ENCODE measurements around the gene MAN2A1.

Gene MAN2A1

GRCh38 chr5:109689740-109690241 is at the start of gene MAN2A1:
TSS of gene MAN2A1 (plus strand) at chr5:109689927. CDS start at chr5:109690418, 491 bp downstream.
- Histone ChIP-seq H3K27me3 (ENCODE audit: insufficient read depth, poor library complexity, severe bottlenecking) (no peaks in the 10 kb centered on the region), H3K27ac (ENCODE audit: poor library complexity, severe bottlenecking) (peak within 1 kb of the TSS; percentile 88), H3K4me1 (ENCODE audit: insufficient read depth, poor library complexity, severe bottlenecking) (peaks cover 32% of the 10 kb centered on the region), H3K4me3 (ENCODE audit: severe bottlenecking) (peak within 1 kb of the TSS; percentile 77), H3K36me3 (ENCODE audit: low read depth) (no peaks in the 10 kb centered on the region), H3K9me3 (ENCODE audit: severe bottlenecking) (no peaks in the 10 kb centered on the region)
- ATAC-seq (ENCODE audit: low read depth) (peak; percentile 66), DNase-seq (ENCODE audit: low spot score) (peak; percentile 85)
- TF ChIP-seq CTCF (IDR thresholded peaks at IDR 0.05; ENCODE audit: poor library complexity, severe bottlenecking), result no peak

- H3K4me3 ChIP-seq (ENCODE audit: severe bottlenecking), result no peak overlapping the region
- DNase-seq (ENCODE audit: low spot score) (no peak), ATAC-seq (ENCODE audit: low read depth) (no peak)
- no peak overlapping the region for H3K27ac ChIP-seq (ENCODE audit: poor library complexity, severe bottlenecking)
- no peak for TF ChIP-seq CTCF (IDR thresholded peaks at IDR 0.05; ENCODE audit: poor library complexity, severe bottlenecking)
- H3K36me3 ChIP-seq (ENCODE audit: low read depth), result no peaks in the 10 kb centered on the region
- no peaks in the 10 kb centered on the region for H3K9me3 ChIP-seq (ENCODE audit: severe bottlenecking)
- no peaks in the 10 kb centered on the region for H3K4me1 ChIP-seq (ENCODE audit: insufficient read depth, poor library complexity, severe bottlenecking)
- H3K27me3 ChIP-seq (ENCODE audit: insufficient read depth, poor library complexity, severe bottlenecking), result no peaks in the 10 kb centered on the region
Measured at GRCh38 chr5:109640976-109641375, 48.8 kb upstream of the MAN2A1 start.

DNA sequence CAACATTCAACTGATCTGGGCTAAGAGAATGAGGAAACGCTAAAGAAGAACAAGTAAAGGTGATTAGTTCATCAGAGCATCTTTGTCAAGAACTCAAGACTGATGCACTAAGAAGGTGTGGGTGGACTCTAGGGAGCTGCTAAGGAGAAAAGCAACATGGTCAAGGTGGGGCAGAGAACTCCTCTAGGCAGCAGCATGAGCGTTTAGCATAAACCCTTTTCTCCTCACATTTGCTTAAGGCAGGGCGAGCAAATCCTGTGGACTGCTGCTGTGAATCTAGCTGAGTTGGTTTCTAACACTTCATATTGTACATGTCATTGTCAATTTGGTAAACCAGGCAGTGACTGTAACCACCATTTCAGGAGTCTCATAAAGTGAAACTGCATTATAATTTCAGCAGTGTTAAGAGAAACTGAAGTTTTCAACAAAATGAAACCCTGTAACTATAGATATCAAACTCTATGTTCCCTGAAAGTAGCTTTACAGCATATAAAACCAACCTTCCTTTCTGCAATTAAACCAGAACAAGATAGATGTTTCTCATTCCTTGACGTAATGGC is 45.9 kb upstream of the MAN2A1 start:
- no peak for TF ChIP-seq CTCF (IDR thresholded peaks at IDR 0.05; ENCODE audit: poor library complexity, severe bottlenecking)
- Histone ChIP-seq H3K4me3 (ENCODE audit: severe bottlenecking) (no peak overlapping the region), H3K4me1 (ENCODE audit: insufficient read depth, poor library complexity, severe bottlenecking) (no peaks in the 10 kb centered on the region), H3K9me3 (ENCODE audit: severe bottlenecking) (no peaks in the 10 kb centered on the region), H3K27ac (ENCODE audit: poor library complexity, severe bottlenecking) (no peak overlapping the region), H3K27me3 (ENCODE audit: insufficient read depth, poor library complexity, severe bottlenecking) (no peaks in the 10 kb centered on the region), H3K36me3 (ENCODE audit: low read depth) (no peaks in the 10 kb centered on the region)
- ATAC-seq (ENCODE audit: low read depth) (no peak), DNase-seq (ENCODE audit: low spot score) (no peak)

- no peak for ATAC-seq (ENCODE audit: low read depth)
- Histone ChIP-seq H3K27me3 (ENCODE audit: insufficient read depth, poor library complexity, severe bottlenecking) (no peaks in the 10 kb centered on the region), H3K4me1 (ENCODE audit: insufficient read depth, poor library complexity, severe bottlenecking) (no peaks in the 10 kb centered on the region), H3K9me3 (ENCODE audit: severe bottlenecking) (no peaks in the 10 kb centered on the region), H3K4me3 (ENCODE audit: severe bottlenecking) (no peak overlapping the region), H3K36me3 (ENCODE audit: low read depth) (no peaks in the 10 kb centered on the region), H3K27ac (ENCODE audit: poor library complexity, severe bottlenecking) (no peak overlapping the region)
- no peak for DNase-seq (ENCODE audit: low spot score)
- TF ChIP-seq CTCF (IDR thresholded peaks at IDR 0.05; ENCODE audit: poor library complexity, severe bottlenecking), result no peak
Measured at GRCh38 chr5:109644829-109645228, 44.9 kb upstream of the MAN2A1 start.

- ATAC-seq (ENCODE audit: low read depth), result no peak
- Histone ChIP-seq H3K4me1 (ENCODE audit: insufficient read depth, poor library complexity, severe bottlenecking) (no peaks in the 10 kb centered on the region), H3K36me3 (ENCODE audit: low read depth) (no peaks in the 10 kb centered on the region), H3K27ac (ENCODE audit: poor library complexity, severe bottlenecking) (no peak overlapping the region), H3K4me3 (ENCODE audit: severe bottlenecking) (no peak overlapping the region), H3K27me3 (ENCODE audit: insufficient read depth, poor library complexity, severe bottlenecking) (no peaks in the 10 kb centered on the region), H3K9me3 (ENCODE audit: severe bottlenecking) (no peaks in the 10 kb centered on the region)
- no peak for TF ChIP-seq CTCF (IDR thresholded peaks at IDR 0.05; ENCODE audit: poor library complexity, severe bottlenecking)
- DNase-seq (ENCODE audit: low spot score), result no peak
Measured at GRCh38 chr5:109645707-109646192, 44.0 kb upstream of the MAN2A1 start.

All from RWPE2 (cell line).